ENCODE data around the gene MAD2L2. TPM values are rescaled to one million over a fixed set of nuclear protein-coding genes. Genes with fewer than 3 reads are reported as not detected.
A peak's percentile ranks its signal among the peaks of the same experiment; 100 is the strongest.

Gene MAD2L2
- total RNA-seq, 6 experiments from 2014 or later: 18.0 to 66.4 (median 29.7) TPM

DNA sequence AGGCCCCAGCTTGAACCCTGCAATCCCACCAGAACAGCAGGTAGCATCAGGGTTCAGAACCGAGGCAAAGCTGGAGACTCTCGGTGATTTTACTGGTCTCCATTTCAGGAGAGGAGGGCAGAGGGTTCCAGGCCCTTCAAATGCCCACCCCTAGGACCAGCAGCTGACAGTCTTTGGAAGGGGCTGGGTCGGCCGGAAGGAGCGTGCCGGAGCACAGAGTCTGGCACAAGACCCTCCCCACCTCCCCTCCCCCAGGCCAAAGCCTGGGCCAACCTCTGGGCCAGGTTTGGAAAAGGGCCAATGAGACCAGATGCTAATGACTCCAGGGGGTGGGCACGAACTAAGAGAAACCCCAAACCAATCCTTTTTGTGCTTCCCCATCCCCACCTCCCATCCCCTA, 33.6 kb downstream of the MAD2L2 start:
- intact Hi-C loops (cut with DNase I): loop anchor here in 1 of 2 donors (10.0 kb wide), 1 partner anchor 403 kb away; no protein-coding TSS in a partner anchor
- no peak for ATAC-seq
- Histone ChIP-seq H3K4me1 (peaks cover 0 to 17% (median 5%) of the 10 kb centered on the region in 4 donors), H3K9me3 (no peaks in the 10 kb centered on the region), H3K27ac (no peak overlapping the region), H3K36me3 (no peaks in the 10 kb centered on the region), H3K4me3 (no peak overlapping the region), H3K27me3 (no peaks in the 10 kb centered on the region)
- DNase-seq: no peak
- WGBS (ENCODE audit: insufficient coverage, low coverage, low lambda C conversion rate, missing lambda C conversion rate): 33% methylated on average over 1 of the region's 7 CpGs
- TF ChIP-seq CTCF (IDR thresholded peaks at IDR 0.05) (no peak), POLR2A (IDR thresholded peaks at IDR 0.05) (no peak)

GRCh38 chr1:11646317-11646716, 34.6 kb downstream of the MAD2L2 start:
- no peak for TF ChIP-seq POLR2A (IDR thresholded peaks at IDR 0.05)
- no peak for TF ChIP-seq CTCF (IDR thresholded peaks at IDR 0.05)
- no peaks in the 10 kb centered on the region for H3K9me3 ChIP-seq
- peaks cover 0 to 17% (median 5%) of the 10 kb centered on the region in 4 donors for H3K4me1 ChIP-seq
- ATAC-seq (no peak), DNase-seq (no peak)
- intact Hi-C loops (cut with DNase I): loop anchor here in 1 of 2 donors (10.0 kb wide), 1 partner anchor 402 kb away; no protein-coding TSS in a partner anchor
- WGBS (ENCODE audit: insufficient coverage, low coverage, low lambda C conversion rate, missing lambda C conversion rate): 87% methylated on average over 6 of the region's 9 CpGs
- no peaks in the 10 kb centered on the region for H3K36me3 ChIP-seq
- H3K27me3 ChIP-seq: no peaks in the 10 kb centered on the region
- H3K4me3 ChIP-seq: no peak overlapping the region
- H3K27ac ChIP-seq: no peak overlapping the region

DNA sequence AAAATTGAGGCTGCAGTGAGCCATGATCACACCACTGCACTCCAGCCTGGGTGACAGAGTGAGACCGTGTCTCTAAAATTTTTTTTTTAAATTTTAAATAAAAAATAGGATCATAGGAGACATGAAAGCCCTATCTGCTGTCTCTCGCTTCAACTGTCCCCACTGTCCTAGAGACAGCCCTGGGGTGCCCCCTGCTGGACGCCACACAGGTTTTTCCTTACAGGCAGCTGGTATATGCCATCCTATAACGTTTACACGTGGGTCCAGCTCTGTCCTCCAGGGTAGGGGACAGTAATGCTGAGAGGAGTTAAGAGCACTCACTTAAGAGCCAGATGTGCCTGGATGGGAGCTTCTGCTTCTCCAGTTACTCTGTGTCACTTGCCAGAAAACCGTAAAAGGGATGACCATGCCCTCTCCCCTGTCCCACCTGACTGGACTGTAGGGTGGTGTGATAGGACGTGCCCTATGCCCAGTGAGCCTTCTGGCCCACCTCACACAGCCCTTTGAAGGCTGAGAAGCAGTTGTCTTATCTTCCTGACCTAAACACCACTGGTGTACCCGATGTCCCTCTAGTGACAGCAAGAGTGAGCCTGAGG, 35.2 kb downstream of the MAD2L2 start:
- Histone ChIP-seq H3K4me1 (peaks cover 0 to 17% (median 5%) of the 10 kb centered on the region in 4 donors), H3K27me3 (no peaks in the 10 kb centered on the region), H3K36me3 (no peaks in the 10 kb centered on the region), H3K27ac (no peak overlapping the region), H3K4me3 (no peak overlapping the region), H3K9me3 (no peaks in the 10 kb centered on the region)
- DNase-seq (peak; percentile 78 to 85 (median 82)), ATAC-seq (peak in 1 of 4 donors; percentile 14)
- TF ChIP-seq CTCF (IDR thresholded peaks at IDR 0.05) (peak; percentile 53 to 83 (median 80)), POLR2A (IDR thresholded peaks at IDR 0.05) (no peak)
- WGBS (ENCODE audit: insufficient coverage, low coverage, low lambda C conversion rate, missing lambda C conversion rate): 14% methylated on average over 6 of the region's 8 CpGs
- intact Hi-C loops (cut with DNase I): loop anchor here in 1 of 2 donors (10.0 kb wide), 1 partner anchor 401 kb away; no protein-coding TSS in a partner anchor

DNA sequence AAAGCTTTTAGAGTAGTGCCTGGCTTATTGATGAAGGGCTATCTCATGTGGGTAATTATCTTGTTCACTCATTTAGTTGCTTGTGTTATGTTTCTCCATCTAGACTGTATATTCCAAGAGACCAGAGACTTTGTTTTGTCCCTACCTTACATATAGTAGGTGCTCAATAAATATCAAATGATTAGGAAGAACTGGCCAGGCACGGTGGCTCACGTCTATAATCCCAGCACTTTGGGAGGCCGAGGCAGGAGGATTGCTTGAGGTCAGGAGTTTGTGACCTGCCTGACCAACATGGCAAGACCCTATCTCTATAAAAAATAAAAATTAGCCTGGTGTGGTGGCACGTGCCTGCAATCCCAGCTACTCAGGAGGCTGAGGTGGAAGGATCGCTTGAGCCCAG, 35.7 kb downstream of the MAD2L2 start:
- ATAC-seq: no peak
- Histone ChIP-seq H3K27ac (no peak overlapping the region), H3K27me3 (no peaks in the 10 kb centered on the region), H3K36me3 (no peaks in the 10 kb centered on the region), H3K9me3 (no peaks in the 10 kb centered on the region), H3K4me1 (peaks cover 0 to 17% (median 4%) of the 10 kb centered on the region in 4 donors), H3K4me3 (no peak overlapping the region)
- WGBS (ENCODE audit: insufficient coverage, low coverage, low lambda C conversion rate, missing lambda C conversion rate): 83% methylated on average over 5 of the region's 5 CpGs
- intact Hi-C loops (cut with DNase I): loop anchor here in 1 of 2 donors (10.0 kb wide), 1 partner anchor 400 kb away; no protein-coding TSS in a partner anchor
- DNase-seq: no peak
- TF ChIP-seq POLR2A (IDR thresholded peaks at IDR 0.05): no peak
- no peak for TF ChIP-seq CTCF (IDR thresholded peaks at IDR 0.05)

Data from right lobe of liver (tissue), 6 donors.